HG03558 (cell line): Measurements from ENCODE around the gene PDE4D.
"Not testable (repeated sequence)": the region's sequence is repeated elsewhere in the genome, so short reads cannot be mapped to it uniquely, and the experiment has no call there.

Experiments
- ATAC-seq: cut with Tn5 transposase; IDR thresholded peaks from one replicate; pipeline ENCODE4 v1.9.1; 2021; ENCODE audit warnings: moderate number of reproducible peaks; ENCODE audit not compliant: unreplicated experiment; ENCODE audit errors: extremely low read depth

PDE4D gene

DNA sequence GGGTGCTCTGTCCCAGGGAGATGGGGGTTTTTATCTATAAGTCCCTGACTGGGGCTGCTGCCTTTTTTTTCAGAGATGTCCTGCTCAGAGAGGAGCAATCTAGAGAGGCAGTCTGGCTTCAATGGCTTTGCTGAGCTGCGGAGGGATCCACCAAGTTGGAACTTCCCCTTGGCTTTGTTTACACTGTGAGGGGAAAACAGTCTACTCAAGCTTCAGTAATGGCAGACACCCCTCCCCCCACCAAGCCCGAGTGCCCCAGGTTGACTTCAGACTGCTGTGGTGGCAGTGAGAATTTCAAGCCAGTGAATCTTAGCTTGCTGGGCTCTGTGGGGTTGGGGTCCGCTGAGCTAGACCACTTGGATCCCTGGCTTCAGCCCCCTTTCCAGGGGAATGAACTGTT lies 934.8 kb downstream of the PDE4D start:
- no peak for ATAC-seq

DNA sequence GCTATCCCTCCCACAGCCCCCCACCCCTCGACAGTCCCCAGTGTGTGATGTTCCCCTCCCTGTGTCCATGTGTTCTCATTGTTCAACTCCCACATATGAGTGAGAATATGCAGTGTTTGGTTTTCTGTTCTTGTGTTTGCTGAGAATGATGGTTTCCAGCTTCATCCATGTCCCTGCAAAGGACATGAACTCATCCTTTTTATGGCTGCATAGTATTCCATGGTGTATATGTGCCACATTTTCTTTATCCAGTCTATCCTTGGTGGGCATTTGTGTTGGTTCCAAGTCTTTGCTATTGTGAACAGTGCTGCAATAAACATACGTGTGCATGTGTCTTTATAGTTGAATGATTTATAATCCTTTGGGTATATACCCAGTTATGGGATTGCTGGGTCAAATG lies 940.3 kb downstream of the PDE4D start:
- ATAC-seq = not testable (repeated sequence)

GRCh38 chr5:58950224-58950623 lies 943.3 kb downstream of the PDE4D start:
- ATAC-seq = no peak

DNA sequence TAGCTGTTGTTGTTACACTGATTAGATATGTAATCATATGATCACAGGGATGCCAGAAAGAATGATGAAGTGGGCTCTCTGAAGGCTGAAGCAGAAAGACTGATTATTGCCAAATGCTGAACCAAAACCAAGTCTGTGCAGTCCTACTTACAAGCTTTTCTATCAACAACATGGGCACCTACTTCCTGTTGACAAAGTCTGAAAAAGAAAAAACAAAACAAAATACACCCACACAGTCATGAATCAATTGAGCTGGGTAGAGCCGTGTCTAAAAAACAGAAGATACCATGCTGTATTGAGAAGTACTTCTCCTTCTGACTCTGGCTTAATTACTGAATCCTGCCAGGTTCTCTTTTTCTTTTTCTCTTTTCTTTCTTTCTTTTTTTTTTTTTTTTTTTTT lies 947.3 kb downstream of the PDE4D start:
- ATAC-seq = no peak

DNA sequence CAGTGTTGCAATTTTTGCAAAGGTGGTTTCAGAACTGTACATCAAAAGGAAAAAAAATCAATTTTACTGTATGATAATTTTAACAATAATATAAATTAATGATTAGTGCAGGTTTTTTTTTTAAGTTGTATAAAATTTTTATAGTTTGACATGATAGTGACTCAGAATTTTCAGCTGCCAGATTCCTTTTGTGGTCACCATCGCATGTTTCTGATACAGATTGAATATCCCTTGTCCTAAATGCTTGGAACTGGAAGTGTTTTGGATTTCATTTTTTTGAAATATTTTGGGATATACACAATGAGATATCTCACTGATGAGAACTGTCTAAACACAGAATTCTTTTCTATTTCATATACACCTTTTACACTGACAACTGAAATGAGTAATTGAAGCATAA lies 949.3 kb downstream of the PDE4D start:
- ATAC-seq = no peak

- no peak for ATAC-seq
Observed at GRCh38 chr5:58940446-58940845, 953.1 kb downstream of the PDE4D start.

GRCh38 chr5:58939664-58940063 lies 953.9 kb downstream of the PDE4D start:
- ATAC-seq = no peak

GRCh38 chr5:58938563-58939424 lies 954.7 kb downstream of the PDE4D start:
- ATAC-seq = no peak

DNA sequence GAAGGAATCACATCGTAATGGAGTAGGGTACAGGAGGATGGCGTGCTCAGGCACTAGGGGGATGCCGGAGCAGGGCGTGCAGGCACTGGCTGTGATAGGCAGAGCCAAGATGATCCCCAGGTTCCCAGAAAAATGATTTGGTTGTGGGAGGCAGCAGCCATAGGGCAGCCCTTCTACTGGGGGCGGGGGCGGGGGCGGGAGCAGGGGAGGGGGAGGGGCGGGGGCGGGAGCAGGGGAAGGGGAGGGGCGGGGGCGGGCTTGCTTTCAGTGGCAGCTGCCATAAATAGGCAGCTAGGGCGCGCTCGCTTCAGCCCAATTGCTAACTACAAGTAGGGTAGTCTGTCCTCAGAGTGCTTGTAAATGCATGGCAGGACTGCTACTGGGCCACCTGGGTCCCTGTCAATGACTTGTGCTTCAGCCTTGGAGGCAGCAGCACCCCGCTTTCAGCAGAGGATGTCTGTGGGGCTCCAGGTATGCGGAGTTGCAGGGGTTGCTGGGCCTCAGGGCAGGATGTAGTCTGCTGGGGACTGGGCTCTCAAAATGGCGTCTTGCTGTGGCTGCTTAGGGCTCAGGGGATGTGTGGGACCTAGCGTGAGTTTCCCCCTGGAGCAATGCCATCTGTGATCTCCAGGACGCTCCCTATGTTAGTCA lies 956.4 kb downstream of the PDE4D start:
- no peak for ATAC-seq

DNA sequence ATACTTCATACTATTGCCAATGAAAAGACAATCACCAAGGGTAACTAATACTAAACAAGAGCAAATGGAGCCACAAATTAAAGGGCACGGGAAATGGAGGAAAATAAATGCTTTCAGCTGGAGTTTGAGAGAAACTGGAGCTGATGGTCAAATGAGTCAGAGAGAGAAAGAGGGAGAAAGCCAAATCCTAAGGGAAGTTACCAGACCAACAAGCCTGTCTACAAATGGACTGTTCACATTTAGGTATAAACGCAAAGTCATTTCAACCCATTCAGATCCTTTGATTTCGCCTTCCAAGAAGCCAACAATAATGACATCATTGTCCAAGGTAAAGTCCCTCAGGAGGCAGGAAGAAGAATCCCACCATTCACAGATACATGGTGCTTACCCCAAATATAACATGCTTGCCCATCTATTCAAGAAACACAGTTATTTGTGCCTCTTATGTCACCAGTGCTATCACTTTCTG lies 958.9 kb downstream of the PDE4D start:
- ATAC-seq = no peak

- no peak for ATAC-seq
Observed at GRCh38 chr5:58933891-58934628, 959.5 kb downstream of the PDE4D start.

GRCh38 chr5:58932057-58932612 lies 961.4 kb downstream of the PDE4D start:
- no peak for ATAC-seq

GRCh38 chr5:58930520-58930919 lies 963.0 kb downstream of the PDE4D start:
- no peak for ATAC-seq

GRCh38 chr5:58929726-58930125 lies 963.8 kb downstream of the PDE4D start:
- no peak for ATAC-seq

- no peak for ATAC-seq
Observed at GRCh38 chr5:58927938-58928337, 965.6 kb downstream of the PDE4D start.

- no peak for ATAC-seq
Observed at GRCh38 chr5:58927181-58927580, 966.3 kb downstream of the PDE4D start.

GRCh38 chr5:58926541-58926935 lies 967.0 kb downstream of the PDE4D start:
- no peak for ATAC-seq

- ATAC-seq = no peak
Observed at GRCh38 chr5:58925627-58926540, 967.6 kb downstream of the PDE4D start.

- no peak for ATAC-seq
Observed at GRCh38 chr5:58924306-58924705, 969.2 kb downstream of the PDE4D start.

- no peak for ATAC-seq
Observed at GRCh38 chr5:58923355-58923754, 970.2 kb downstream of the PDE4D start.
